Measurements from ENCODE around the gene LARP6.

- TF ChIP-seq CTCF (IDR thresholded peaks at IDR 0.05) (no peak), EZH2 (IDR thresholded peaks at IDR 0.05; ENCODE audit: borderline replicate concordance, insufficient read depth, low read depth, low read length, poor library complexity, severe bottlenecking) (no peak)
Measured at GRCh38 chr15:70827721-70828120, 26.2 kb downstream of the LARP6 start.
